ENCODE measurements around the gene MUTYH. TPM values are rescaled to one million over a fixed set of nuclear protein-coding genes. Genes with fewer than 3 reads are reported as not detected.
"Not testable (repeated sequence)": the region's sequence is repeated elsewhere in the genome, so short reads cannot be mapped to it uniquely, and the experiment has no call there.

Gene MUTYH
- polyA plus RNA-seq, 6 donors from 2014 or later, result 10.4 to 25.3 (median 18.7) TPM

- peak overlapping the region; percentile 89 to 98 (median 96) for H3K4me3 Mint-ChIP-seq
Observed at GRCh38 chr1:45302505-45303150, 37.6 kb downstream of the MUTYH start.

GRCh38 chr1:45300669-45300997, 39.6 kb downstream of the MUTYH start:
- H3K9me3 Mint-ChIP-seq, result no peaks in the 10 kb centered on the region
- H3K36me3 Mint-ChIP-seq, result no peaks in the 10 kb centered on the region
- DNase-seq (no peak), ATAC-seq (ENCODE audit: low read depth in 2 of 2) (no peak)
- peak overlapping the region in 2 of 8 donors; percentile 17 to 67 for H3K4me3 Mint-ChIP-seq
- H3K27ac Mint-ChIP-seq, result peak overlapping the region in 3 of 6 donors; percentile 5 to 87 (median 26)
- H3K27me3 Mint-ChIP-seq, result no peaks in the 10 kb centered on the region
- H3K4me1 Mint-ChIP-seq, result peaks cover 12 to 36% (median 25%) of the 10 kb centered on the region in 3 donors

More at GRCh38 chr1:45302505-45303150, 37.6 kb downstream of the MUTYH start:
- H3K4me1 Mint-ChIP-seq, result peaks cover 18 to 49% (median 38%) of the 10 kb centered on the region in 3 donors
- DNase-seq, result no peak
- H3K27ac Mint-ChIP-seq, result peak overlapping the region in 5 of 6 donors; percentile 36 to 99 (median 98)
- H3K27me3 Mint-ChIP-seq, result no peaks in the 10 kb centered on the region
- H3K9me3 Mint-ChIP-seq, result no peaks in the 10 kb centered on the region
- ATAC-seq (ENCODE audit: low read depth in 2 of 2), result no peak
- no peaks in the 10 kb centered on the region for H3K36me3 Mint-ChIP-seq

- peak in 1 of 2 donors; percentile 6 for ATAC-seq (ENCODE audit: low read depth in 2 of 2)
- peak; percentile 52 for DNase-seq
- H3K27ac Mint-ChIP-seq, result peak overlapping the region in 2 of 6 donors; percentile 1 to 5
Observed at GRCh38 chr1:45299981-45300668, 40.1 kb downstream of the MUTYH start.

GRCh38 chr1:45299296-45299695, 40.9 kb downstream of the MUTYH start:
- no peaks in the 10 kb centered on the region for H3K27me3 Mint-ChIP-seq
- no peak overlapping the region for H3K4me3 Mint-ChIP-seq
- H3K36me3 Mint-ChIP-seq, result no peaks in the 10 kb centered on the region
- peaks cover 0 to 23% (median 12%) of the 10 kb centered on the region in 3 donors for H3K4me1 Mint-ChIP-seq
- no peaks in the 10 kb centered on the region for H3K9me3 Mint-ChIP-seq
- DNase-seq (no peak), ATAC-seq (ENCODE audit: low read depth in 2 of 2) (no peak)
- peak overlapping the region in 1 of 6 donors; percentile 32 for H3K27ac Mint-ChIP-seq

More at GRCh38 chr1:45299981-45300668, 40.1 kb downstream of the MUTYH start:
- H3K9me3 Mint-ChIP-seq, result no peaks in the 10 kb centered on the region
- H3K4me3 Mint-ChIP-seq, result peak overlapping the region in 2 of 8 donors; percentile 25 to 67
- H3K27me3 Mint-ChIP-seq, result no peaks in the 10 kb centered on the region
- H3K36me3 Mint-ChIP-seq, result no peaks in the 10 kb centered on the region
- peaks cover 8 to 31% (median 20%) of the 10 kb centered on the region in 3 donors for H3K4me1 Mint-ChIP-seq

- H3K27ac Mint-ChIP-seq, result peak overlapping the region in 1 of 6 donors; percentile 9
- H3K36me3 Mint-ChIP-seq, result no peaks in the 10 kb centered on the region
- H3K9me3 Mint-ChIP-seq, result no peaks in the 10 kb centered on the region
- DNase-seq, result no peak
- ATAC-seq (ENCODE audit: low read depth in 2 of 2), result no peak
- H3K4me3 Mint-ChIP-seq, result peak overlapping the region in 1 of 8 donors; percentile 18
- no peaks in the 10 kb centered on the region for H3K27me3 Mint-ChIP-seq
- peaks cover 0 to 12% (median 0%) of the 10 kb centered on the region in 3 donors for H3K4me1 Mint-ChIP-seq
Observed at GRCh38 chr1:45297666-45298356, 42.4 kb downstream of the MUTYH start.

- H3K9me3 Mint-ChIP-seq, result peaks cover 0 to under 1% (median 0%) of the 10 kb centered on the region in 7 donors
- no peaks in the 10 kb centered on the region for H3K36me3 Mint-ChIP-seq
- H3K4me1 Mint-ChIP-seq, result no peaks in the 10 kb centered on the region
- H3K4me3 Mint-ChIP-seq, result no peak overlapping the region
- H3K27me3 Mint-ChIP-seq, result no peaks in the 10 kb centered on the region
- peak overlapping the region in 2 of 6 donors; percentile 24 to 62 for H3K27ac Mint-ChIP-seq
- DNase-seq (no peak), ATAC-seq (ENCODE audit: low read depth in 2 of 2) (no peak)
Observed at GRCh38 chr1:45291716-45292115, 48.5 kb downstream of the MUTYH start.

GRCh38 chr1:45291002-45291401, 49.2 kb downstream of the MUTYH start:
- not testable (repeated sequence) for H3K27me3 Mint-ChIP-seq; H3K9me3 Mint-ChIP-seq; ATAC-seq (ENCODE audit: low read depth in 2 of 2); H3K36me3 Mint-ChIP-seq; DNase-seq; H3K27ac Mint-ChIP-seq; H3K4me1 Mint-ChIP-seq; H3K4me3 Mint-ChIP-seq

GRCh38 chr1:45286521-45286920, 53.7 kb downstream of the MUTYH start:
- H3K27me3 Mint-ChIP-seq; ATAC-seq (ENCODE audit: low read depth in 2 of 2); H3K36me3 Mint-ChIP-seq; H3K9me3 Mint-ChIP-seq; H3K4me3 Mint-ChIP-seq; H3K27ac Mint-ChIP-seq; DNase-seq; H3K4me1 Mint-ChIP-seq: not testable (repeated sequence)

- not testable (repeated sequence) for DNase-seq; H3K4me3 Mint-ChIP-seq; H3K27me3 Mint-ChIP-seq; H3K9me3 Mint-ChIP-seq; H3K36me3 Mint-ChIP-seq; H3K4me1 Mint-ChIP-seq; ATAC-seq (ENCODE audit: low read depth in 2 of 2); H3K27ac Mint-ChIP-seq
Observed at GRCh38 chr1:45284858-45285257, 55.4 kb downstream of the MUTYH start.

GRCh38 chr1:45282351-45282750, 57.9 kb downstream of the MUTYH start:
- ATAC-seq (ENCODE audit: low read depth in 2 of 2) (no peak), DNase-seq (no peak)
- Mint-ChIP-seq H3K36me3 (no peaks in the 10 kb centered on the region), H3K4me1 (no peaks in the 10 kb centered on the region), H3K4me3 (no peak overlapping the region), H3K27ac (no peak overlapping the region), H3K27me3 (peaks cover 10 to 17% (median 12%) of the 10 kb centered on the region in 3 donors), H3K9me3 (peaks cover 0 to 13% (median 2%) of the 10 kb centered on the region in 7 donors)

Other genes starting within 250 kb of the MUTYH start
- gene ZSWIM5, start 133.8 kb downstream of the MUTYH start, polyA plus RNA-seq (ENCODE audit: low read depth in 6 of 6), result under 1 TPM in 2 of 6 donors, not detected in 4; 0.07 to 0.11 TPM
- gene HPDL, start 13.5 kb downstream of the MUTYH start, polyA plus RNA-seq (ENCODE audit: low read depth in 6 of 6), result under 1 TPM in 5 of 6 donors, not detected in 1; 0.31 to 0.86 (median 0.74) TPM
- 10 to 100 TPM; 15.5 to 27.8 (median 20.3) TPM for gene TOE1, start 270 bp downstream of the MUTYH start, polyA plus RNA-seq (ENCODE audit: low read depth in 6 of 6)
- 10 to 100 TPM in 5 of 6 donors, 1 to 10 TPM in 1; 9.0 to 20.1 (median 12.9) TPM for gene TESK2, start 150.7 kb upstream of the MUTYH start, polyA plus RNA-seq (ENCODE audit: low read depth in 6 of 6)
- gene CCDC163, start 159.6 kb upstream of the MUTYH start, polyA plus RNA-seq (ENCODE audit: low read depth in 6 of 6), result 1 to 10 TPM; 1.6 to 6.8 (median 5.1) TPM
- 1 to 10 TPM in 1 of 6 donors, under 1 TPM in 4, not detected in 1; 0.20 to 1.5 (median 0.41) TPM for gene MMACHC, start 159.9 kb upstream of the MUTYH start, polyA plus RNA-seq (ENCODE audit: low read depth in 6 of 6)
- 100 to 1,000 TPM; 171 to 239 (median 203) TPM for gene PRDX1, start 181.4 kb upstream of the MUTYH start, polyA plus RNA-seq (ENCODE audit: low read depth in 6 of 6)
- 100 to 1,000 TPM; 123 to 249 (median 130) TPM for gene AKR1A1, start 210.4 kb upstream of the MUTYH start, polyA plus RNA-seq (ENCODE audit: low read depth in 6 of 6)
- gene NASP, start 243.6 kb upstream of the MUTYH start, polyA plus RNA-seq (ENCODE audit: low read depth in 6 of 6), result 100 to 1,000 TPM in 4 of 6 donors, 10 to 100 TPM in 2; 90.5 to 140 (median 114) TPM